Forelimb muscle (tissue), 1 donor: ENCODE data around the gene PKDCC. TPM values are rescaled to one million over a fixed set of nuclear protein-coding genes. Genes with fewer than 3 reads are reported as not detected.

Source experiments
- DNase-seq: peaks from one replicate; pipeline ENCODE4 v3.0.0-alpha.2; 2013; ENCODE audit warnings: low read depth
- polyA plus RNA-seq: library from polyadenylated mRNA; unstranded; fragments of 120-200 nt; gene quantifications from one replicate; pipeline ENCODE4 v1.2.1, GENCODE V29; 2013; ENCODE audit not compliant: insufficient read length

PKDCC gene
- polyA plus RNA-seq, 1 donor, result 117 TPM

DNA sequence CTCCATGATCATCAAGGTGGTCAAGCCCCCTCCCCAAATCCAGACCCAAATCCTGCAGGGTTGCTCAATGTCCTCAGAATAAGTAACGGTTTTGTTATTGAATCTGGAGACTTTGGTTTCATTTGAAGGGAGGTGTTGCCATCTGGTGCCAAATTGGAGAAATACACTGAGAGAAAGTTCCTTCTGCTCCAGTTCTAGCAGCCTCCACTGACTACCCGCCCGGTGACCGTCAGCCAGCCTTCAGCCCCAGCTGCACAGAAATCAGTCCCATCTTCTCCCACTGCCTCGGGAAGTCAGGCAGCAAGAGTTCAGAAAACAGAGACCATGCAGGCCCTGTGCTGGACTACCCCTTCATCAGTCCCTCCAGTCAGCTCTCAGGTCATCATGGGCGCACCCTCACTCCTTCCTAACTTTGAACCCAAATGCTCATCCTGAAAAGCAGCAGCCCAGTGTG lies 38.7 kb downstream of the PKDCC start:
- DNase-seq, result peak; percentile 55

DNA sequence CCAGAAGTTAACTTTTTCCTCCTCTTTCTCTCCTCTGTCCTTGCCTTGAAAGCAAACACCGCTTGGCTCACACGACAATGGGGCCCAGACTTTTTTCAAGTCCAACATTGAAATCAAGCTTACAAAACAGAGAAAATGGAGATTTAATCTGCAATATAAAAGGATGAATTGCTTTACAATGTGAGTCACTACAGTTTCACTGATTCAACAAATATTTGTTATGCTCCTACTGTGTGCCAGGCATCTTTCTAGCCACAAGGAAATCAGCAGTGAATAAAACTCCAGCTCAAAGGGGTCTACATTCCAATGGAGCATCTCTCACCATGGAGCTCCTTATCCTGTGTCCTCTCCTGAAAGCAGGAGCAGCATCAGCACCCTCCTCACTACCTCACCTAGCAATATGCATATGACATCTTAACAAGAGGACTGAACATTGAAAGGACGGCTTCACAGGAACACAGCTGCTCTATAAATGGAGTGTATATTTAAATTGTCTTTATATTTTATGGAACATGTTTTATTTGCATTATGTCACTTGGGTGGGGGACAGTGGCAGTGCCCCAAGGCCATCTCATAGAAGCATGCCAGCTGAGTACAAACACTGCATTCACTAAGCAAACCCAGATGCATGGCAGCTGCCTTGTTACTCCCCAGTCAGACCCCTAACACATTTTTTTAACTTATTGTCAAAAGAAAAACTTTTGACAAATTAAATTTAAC lies 39.5 kb downstream of the PKDCC start:
- no peak for DNase-seq

DNA sequence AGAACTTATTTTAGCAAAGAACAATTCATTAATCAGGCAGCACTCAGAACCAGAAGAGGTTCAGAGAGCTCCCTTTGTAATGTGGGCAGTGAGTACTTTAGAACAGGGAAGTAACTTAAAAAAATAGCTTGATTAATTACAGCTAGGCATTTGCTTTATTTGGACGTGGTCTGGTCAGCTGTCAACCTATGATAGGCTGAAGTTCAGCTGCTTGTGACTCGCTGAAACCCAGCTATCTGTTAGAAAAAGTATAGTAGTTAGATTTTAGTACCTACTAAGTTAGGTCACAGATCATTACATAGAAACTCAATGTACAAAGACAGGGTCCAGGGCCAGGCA lies 40.0 kb downstream of the PKDCC start:
- DNase-seq, result no peak

DNA sequence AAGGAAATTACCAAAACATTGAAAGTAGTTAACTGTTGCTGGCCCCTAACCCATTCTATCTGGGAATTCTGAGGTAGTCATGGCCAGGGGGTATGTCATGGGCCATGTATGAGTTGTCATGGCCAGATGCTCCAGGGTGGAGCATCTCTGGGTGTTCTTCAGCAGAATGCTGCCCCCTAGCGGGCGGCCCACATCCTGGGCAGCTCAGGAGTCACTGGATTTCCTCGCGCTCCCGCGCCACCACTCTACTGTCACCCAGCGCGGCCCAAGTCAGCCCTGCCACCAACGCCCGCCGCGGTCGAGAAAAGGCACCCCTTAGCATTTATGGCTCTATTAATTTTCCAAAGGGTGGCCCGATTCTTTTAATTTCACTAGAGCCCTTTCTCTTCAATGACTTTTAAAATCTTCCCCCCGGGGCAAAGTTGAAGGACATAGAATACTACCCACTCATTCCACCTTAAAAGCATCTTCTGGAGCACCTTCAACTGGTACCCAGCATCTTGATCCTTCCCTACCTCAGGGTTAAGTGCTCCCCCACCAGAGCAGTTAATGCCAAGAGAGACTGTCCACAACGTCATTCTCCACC lies 41.6 kb downstream of the PKDCC start:
- DNase-seq, result no peak

DNA sequence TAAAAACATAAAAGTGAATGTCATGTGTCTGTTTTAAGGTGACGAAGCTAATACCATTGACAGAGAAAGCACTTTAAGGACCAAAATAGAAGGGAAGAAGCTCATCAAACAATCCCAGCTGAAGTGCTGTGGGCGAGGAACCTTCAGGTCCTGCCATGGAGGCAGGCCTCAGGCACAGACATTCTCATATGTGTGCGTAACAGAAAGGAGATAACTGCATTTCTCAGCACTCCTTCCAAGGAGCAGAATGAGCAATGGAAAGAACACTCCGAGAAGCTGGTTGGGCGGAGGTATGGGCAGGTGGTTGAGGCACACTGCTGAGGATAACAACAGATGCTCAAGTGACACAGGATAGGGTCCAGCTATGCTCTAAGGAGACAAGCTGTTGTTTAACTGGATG lies 42.4 kb downstream of the PKDCC start:
- DNase-seq, result no peak

DNA sequence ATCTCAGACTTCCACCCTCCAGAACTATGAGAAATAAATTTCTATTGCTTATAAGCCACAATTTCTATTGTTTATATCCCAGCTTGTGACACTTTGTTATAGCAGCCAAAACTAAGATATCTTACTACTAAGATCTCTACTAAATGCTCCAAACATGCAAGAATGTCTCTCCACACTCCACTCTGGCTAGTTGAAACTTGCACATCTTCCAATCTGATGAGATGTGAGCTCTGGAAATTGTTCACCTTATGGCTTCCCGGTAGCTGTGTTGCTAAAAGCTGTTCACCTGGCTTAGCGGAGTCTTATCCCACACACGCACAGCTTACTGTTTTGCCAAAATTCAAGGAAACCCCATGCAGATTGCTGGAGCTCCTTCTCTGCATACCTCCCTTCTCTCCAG lies 43.9 kb downstream of the PKDCC start:
- DNase-seq, result no peak

DNA sequence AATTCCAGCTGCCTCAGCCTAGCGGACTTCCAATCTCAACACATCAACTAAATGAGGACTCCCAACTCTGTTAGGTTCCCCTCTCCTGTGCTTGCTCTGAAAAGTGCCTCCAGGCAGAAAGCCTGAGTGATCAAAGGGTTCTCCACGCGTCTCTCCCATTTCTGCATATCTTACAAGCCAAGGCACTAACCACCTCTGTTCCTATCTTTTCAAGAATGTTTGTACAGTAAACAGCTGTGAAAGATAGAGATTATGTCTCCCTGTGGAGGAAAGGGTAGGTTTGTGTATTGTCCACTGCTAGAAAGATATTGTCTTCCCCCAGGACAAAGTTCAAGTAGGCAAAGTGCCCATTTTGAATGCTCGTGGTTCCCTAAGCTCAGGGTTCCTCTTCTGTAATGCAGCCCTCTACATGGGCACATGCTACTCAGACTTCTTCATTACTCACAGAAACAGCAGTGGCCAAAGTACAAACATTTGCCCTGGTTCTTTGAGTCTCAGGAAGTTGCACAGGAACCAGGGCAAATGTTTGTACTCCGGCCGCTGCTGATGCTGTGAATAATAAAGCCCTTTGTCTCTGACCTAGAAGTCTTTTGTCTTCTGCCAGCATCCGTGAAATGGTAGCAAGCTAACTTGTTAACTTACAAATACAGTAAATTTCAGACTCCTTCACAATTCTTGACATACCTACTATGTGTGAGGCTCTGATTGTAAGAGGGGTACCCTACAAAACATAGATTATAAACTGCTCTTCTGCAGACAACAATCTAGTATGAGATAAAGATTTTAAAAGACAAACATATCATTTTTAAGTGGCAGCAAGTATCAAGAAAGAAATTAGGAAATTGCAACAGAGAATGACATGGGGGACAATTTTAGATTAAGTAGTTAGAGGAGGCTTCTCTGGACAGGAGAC lies 44.5 kb downstream of the PKDCC start:
- no peak for DNase-seq

DNA sequence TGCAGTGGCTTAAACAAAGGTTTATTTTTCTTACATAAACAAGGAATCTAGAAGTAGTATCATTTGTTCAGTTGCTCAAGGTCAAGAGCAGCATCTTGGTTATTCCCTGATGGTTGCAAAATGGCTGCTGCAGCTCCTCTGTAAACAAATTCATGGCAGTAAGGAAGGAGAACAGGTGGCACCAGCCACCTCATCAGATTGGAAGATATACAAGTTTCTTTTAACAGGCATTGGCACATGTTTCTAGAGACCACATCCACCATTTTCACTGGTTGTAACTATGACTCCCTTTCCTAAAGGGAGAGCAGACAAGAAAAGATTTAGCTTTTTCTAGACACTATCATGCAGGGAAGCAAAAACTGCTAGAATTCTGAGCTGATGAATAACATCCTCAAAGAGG lies 46.3 kb downstream of the PKDCC start:
- DNase-seq, result no peak

DNA sequence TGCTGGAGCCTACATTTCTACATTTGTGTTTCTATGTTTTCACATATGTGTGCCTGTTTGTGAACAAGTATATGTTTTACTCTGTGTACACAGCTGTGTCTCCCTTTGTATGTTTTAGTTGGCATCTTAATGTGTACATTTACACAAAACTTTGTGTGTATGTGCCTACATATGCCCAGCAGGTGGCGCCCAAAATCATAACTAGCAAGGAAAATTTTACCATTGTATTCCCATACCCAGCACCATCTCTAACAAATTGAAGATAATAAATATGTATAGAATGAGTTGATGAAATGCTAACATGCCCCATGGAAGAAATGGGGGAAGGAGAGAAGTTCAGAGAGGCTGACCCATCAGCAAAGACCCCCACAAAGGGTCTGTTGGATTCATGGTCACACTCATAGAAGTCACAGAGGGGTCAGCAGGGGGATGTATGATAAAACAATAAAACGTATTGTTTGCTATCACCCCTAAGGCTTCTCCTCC lies 48.1 kb downstream of the PKDCC start:
- DNase-seq, result peak; percentile 64

DNA sequence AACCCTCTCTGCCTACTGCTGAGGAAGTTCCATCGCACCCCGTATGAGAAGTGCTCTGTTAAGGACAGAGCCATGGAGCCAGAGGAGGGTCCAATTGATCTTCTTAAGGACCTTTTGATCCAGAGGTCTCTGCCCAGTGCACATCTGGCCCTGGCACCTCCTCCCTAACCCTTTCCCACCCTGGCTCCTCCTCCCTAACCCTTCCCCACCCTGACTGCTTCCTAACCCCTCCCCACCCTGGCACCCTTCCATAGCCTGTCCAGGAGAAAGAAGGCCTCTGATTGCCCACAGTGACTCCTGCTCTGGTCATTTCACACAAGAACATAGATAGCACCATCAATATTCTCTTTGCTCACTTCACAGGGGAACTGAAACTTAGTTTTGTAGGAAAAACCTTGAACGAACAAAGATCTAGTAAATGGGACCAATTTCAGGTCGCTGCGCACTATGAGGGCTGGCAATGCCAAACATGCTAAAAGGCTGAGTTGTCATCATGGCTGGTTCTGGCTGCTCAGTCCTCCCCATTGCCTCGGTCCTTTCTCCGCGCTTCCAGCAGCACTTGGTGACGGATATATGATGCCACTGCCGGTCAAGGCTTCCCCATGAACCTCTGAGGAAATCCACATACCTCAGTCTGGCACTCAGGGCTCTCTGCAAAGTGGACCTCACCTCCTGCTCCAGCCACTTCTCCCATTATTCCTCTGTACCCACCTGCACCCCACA lies 49.2 kb downstream of the PKDCC start:
- DNase-seq, result no peak

DNA sequence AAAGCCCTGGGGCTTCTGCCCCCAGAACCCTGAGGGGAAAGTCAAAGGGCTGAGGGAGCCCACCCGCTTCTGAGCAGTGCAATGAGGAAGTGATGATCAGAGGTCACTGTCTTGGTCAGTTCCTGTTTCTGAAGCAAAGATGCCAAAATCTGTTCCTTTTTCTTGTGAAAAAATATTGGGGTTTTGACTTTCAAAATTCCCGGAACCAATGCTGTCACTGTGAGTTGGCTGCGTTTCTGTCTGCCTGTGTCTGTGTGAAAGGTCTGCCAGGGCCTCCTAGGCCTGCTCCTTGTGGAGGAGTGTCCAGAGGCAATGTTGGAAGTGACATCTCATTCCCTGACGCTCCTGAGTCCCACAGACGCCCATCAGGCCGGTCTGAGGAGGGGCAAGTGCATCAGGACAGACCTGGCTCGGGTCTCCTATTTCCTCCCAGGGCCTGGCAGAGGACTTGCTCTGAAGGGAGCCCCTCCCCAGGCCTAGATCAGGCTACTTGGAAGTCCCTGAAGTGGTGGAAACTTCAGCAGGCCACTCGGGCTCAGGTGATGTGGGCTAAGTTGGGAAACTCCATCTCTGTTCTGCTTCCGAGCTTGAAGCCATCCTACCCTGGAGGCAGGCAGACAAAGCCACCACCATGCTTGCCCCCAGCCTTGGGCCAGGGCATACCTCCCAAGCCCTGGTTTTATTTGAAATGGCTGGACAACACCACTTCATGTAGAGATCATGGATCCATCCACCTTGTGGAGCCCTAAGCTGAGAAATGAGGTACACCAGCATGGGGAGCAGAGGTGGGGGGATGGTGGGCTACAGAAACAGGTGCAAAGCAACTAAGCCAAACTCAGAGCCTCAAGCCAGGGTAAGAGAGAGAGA lies 51.0 kb downstream of the PKDCC start:
- no peak for DNase-seq

DNA sequence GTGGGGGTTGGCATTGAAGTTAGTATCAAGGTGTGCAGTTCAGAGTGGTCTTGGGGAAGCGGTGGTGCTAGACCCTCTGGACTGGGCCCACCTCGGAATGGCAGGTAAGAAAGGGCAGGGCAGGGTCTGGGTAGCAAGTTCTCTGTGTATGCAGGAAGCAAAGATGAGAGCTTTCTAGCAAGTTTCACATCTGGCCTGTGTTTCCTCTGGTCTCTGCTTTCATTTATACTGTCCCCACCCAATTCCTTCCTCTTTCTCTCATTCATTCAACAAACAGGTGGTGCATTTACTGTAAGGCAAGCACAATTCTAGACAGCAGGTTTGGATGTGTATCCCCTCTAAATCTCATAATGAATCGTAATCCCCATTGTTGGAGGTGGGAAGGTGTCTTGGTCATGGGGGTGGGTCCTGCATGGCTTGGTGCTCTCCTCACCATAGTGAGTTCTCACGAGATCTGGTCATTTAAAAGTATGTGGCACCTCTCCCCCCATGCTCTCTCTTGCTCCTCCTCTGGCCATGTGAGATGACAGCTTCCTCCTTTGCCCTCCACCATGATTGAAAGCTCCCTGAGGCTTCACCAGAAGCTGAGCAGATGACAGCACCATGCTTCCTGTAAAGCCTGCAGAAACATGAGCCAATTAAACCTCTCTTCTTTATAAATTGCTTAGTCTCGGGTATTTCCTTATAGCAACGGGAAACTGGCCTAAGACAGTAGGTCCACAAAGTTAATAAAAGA lies 51.8 kb downstream of the PKDCC start:
- DNase-seq, result no peak

DNA sequence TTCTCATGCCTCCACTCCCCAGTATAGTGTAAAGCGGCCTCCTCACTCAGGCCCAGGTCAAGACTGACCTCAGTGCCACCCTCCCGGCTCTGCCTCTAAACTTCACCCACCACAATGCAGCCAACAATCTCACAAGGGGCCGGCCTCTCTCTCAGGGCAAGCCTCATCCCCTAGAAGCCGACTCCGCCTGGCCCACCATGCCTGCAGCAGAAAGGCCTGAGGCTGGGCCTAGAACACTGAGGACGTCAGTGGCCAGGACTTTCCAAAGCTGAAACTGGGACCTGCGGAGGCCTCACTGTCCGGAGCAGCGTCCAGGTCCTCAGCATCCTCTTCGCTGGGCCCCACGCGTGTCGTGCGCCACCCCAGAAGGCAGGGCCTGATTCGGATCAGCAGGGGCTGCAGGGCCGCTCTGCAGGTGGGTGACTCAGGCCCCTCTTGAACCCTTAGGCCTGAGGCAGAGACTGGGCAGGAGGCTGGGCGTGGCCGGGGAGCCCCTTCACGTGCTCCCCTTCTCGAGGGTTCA lies 52.9 kb downstream of the PKDCC start:
- no peak for DNase-seq

DNA sequence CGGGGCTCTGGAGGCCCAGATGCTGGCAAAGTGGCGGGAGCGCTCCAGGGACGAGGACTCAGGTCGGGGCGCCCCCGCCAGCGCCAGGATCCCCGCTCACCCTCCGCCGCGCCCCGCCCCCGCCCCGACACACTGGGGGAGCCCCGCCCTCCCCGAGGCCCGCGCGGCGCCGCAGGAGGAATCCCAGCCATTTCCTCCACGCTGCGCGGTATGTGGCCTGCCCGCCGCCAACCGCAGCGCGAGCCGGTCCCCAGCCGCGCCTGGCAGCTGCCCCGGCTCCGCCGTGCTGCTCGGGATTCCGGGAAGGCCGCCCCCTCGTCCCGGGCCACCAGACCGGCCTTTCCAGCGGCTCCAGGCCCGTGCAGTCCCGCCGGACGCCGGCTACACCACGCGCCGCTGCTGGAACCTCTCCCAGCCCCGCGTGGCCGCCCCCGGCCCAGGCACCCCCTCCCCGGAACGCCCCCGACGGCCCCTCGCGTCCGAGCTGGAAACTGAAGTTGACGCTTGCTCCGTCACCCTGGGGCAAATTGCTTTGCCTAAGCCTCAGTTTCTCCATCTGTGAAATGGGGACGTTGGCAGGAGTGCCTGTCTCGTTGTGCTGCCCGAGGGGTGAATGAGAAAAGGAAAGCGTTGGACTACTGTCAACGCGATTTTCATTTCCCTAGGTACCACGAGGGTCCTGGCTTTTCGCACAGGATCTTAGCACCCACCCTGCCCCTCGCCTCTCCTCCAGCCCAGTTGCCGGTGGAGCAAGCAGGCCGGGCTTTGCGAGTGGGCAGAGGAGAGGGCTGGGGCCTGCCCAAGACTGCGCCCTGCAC lies 53.6 kb downstream of the PKDCC start:
- no peak for DNase-seq

DNA sequence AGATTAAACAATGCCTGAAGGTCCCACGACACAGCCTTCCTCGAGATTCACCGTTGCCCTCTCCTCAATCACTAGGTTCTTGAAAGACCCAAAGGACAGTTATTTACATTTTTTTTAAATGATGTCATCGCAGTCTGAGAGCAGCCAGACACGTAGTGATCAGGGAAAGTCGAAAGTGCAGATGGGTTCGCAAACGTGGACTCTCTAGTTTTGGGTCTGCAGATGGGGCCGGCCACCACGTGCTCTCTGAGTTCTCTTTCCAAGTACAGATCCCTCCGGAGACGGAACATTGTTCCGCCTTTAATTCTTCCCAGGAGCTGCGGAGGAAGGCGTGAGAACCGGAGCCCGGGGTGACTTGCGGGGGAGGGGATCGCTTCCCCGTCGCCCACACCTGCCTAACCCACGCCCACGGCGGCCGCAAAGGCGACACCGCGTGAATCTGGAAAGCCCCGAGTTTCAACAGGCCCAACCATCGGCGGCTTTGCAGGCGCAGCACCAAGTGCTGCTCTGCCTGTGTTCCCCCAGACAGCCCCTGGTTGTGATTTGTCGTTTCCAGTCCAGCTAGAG lies 54.3 kb downstream of the PKDCC start:
- DNase-seq, result peak; percentile 85

DNA sequence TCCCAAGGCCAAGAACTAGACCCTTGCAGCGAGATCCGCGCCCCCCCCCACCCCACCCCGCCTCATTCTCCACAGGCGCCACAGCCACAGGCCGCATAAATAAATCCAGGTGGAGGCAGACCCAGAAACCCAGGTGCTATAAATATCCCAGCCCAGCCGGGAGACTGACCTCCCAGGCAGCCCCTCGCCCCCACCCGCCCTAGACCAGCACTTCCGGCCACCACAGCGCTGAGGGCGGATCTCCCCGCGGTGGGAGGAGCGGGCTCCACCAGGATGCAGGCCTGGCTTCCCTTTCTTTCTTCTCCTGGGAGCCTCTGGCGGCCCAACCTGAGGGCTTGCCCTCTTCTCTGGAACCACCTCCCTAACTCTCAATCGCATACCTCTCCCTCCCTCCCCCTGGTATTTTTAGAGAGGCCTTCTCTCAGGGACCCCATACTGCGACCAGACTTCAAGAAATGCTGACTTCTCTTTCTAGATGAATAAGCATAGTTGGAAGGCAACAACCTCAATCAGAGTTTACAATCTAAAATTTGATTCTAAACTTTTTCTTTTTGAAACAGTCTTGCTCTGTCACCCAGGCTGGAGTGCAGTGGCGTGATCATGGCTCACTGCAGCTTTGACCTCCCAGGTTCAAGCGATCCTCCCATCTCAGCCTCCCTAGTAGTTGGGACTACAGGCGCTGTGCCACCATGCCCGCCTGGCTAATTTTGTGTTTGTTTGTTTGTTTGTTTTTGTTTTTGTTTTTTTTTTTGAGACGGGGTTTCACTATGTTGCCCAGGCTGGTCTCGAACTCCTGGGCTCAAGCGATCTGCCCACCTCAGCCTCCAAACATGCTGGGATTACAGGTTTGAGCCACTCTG lies 55.0 kb downstream of the PKDCC start:
- DNase-seq, result no peak

DNA sequence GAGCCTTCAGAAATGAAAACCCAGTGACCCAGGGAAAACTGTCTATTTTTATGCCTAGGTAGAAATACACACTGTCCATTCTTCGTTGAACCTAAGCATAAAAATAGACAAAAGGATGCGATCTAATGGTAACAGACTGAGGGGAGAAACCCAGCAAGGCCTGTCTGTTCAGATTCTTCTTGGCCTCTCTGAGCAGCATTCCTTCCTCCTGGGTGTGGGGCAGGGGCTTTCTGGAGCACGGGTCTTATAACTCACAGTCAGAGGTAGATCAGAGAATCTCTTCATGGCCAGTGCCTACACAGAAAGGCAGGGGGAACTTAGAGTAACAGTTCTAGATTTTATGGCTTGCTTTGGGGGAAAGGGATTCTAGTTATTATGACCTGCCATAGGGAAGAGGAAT lies 56.0 kb downstream of the PKDCC start:
- DNase-seq, result no peak

DNA sequence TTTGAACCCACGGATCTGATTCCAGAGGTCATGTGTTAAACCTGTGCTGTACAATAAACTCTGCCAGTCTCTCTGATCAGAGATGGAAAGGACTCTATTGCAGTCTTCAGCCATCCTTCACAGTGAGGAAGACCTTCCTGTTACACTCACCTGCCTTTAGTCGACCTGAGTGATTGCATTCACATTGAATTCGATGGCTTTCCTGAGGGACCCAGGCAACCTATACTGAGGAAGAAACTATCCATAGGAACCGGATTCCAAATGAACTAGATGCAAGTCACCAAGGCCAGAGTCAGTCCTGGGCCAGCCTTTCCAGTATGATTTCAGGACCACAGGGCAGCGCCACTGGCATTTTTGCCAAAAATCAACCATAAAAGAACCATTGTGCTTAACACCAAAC lies 56.8 kb downstream of the PKDCC start:
- DNase-seq, result no peak
